ENCODE measurements around the gene TNP2.
"Not testable (repeated sequence)": the region's sequence is repeated elsewhere in the genome, so short reads cannot be mapped to it uniquely, and the experiment has no call there.

TNP2 gene

DNA sequence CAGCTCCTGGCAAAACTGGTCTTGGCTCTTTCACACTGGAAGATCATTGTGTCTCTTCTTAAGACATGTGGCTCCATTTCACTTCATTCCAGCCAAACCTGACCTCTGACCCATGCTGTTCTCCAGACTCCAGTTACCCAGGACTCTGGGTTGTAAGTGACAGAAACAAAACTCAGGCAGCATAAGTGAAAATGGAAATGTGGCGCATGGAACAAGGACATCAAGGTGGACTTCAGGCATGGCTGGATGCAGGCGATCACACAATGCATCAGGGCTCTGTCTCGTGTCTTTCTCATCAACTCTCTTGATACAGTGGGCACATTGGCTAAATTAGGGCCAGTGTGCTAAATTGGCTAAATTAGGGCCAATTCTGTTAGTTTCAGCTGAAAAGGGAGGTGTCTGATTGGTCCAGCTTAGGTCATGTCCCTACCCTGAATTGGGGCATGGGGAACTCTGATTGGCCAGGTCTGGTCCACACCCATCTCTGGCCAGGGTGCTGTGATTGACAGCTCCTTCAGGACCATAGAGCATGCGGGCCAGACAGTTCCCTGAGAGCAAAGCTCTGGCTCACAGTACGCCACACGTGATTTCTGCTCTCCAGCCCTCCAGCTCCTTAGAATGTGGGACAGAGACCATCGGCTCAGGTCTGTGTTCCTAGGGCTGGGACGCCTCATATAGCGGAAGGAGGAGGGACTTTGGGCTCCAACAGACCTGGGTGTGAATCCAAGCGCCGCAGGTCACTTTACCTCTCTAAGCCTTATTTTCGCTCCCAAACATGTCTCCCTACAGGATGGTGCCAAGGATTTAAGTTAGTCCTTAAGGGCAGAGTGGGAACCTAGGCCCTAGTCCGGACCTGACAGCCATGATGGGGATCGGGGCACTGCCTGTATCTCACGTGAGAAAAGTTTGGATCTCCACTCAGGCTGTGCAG is 30.6 kb downstream of the TNP2 start:
- no peak for DNase-seq

DNA sequence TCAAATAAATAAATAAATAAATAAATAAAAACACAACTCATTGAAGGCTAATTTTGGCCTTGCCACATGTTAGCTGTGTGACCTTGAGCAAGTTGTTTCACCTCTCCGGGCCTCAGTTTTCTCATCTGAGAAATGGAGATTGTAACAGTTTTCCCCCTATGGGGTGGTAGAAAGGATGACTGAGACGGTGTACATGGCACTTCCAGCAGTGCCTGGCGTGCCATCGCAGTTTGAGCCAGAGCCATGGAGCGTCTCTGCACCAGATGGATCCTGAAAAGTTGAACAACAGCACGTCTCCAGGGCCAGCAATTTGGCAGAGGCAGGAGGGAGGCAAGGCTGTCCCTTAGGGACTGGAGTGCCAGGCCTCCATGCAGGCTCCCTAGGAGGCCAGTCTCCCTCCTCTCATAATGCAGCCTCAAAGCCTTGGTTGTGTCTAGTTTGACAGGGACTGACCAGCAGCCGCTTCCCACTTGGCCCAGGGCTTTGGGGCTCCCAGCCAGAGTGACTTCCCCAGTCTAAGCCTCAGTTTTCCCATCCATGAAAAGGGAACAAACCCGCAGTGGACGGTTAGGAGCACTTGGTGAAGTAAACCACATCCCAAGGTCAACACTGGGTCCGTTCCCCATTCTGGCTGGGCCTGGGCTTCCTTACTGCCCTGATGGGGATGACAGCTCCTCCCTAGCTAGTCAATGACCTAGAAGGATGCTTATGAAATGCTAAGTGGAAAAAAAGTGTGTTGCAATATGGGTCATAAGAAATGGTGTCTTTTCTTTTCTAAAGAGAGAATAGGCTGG is 32.5 kb downstream of the TNP2 start:
- DNase-seq = no peak

DNA sequence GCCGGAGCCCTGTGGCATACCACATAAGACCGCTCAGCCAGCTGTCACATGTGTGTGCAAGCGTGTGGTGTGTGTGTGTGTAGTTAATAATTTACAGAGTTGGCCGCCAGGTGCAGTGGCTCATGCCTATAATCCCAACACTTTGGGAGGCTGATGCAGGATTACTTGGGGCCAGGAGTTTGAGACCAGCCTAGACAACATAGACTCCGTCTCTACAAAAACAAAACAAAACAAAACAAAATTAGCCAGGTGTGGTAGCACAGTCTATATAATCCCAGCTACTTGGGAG is 33.5 kb downstream of the TNP2 start:
- DNase-seq = peak; percentile 92

DNA sequence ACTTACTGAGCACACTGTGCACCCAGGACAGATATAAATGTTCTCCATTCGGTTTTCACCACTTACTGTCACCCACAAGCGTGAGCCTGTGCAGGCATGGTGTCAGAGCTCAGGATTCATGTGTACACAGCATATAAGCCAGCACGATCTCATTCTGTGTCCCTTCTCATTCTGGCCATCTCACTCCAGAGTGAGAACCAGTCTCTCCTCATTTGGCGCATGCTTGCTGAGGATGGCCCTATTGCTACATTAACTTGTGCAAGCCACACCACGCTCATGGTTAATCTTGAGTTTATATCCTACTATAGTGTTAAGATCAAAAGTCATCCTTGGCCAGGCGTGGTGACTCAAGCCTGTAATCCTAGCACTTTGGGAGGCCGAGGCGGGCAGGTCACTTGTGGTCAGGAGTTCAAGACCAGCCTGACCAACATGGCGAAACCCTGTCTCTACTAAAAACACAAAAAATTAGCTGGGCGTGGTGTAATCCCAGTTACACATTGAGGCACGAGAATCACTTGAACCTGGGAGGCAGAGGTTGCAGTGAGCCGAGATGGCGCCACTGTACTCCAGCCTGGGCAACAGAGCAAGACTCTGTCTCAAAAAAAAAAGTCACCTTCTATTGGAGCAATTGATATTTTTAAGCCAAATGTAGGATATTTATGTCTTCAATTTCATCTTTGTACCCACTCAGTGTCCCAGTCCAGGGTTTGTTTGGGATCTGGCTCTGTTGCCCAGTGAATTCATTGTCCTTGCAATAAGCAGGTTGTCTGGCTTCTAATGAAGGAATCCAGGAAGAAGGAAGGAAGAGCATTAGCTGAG is 34.0 kb downstream of the TNP2 start:
- DNase-seq = no peak

DNA sequence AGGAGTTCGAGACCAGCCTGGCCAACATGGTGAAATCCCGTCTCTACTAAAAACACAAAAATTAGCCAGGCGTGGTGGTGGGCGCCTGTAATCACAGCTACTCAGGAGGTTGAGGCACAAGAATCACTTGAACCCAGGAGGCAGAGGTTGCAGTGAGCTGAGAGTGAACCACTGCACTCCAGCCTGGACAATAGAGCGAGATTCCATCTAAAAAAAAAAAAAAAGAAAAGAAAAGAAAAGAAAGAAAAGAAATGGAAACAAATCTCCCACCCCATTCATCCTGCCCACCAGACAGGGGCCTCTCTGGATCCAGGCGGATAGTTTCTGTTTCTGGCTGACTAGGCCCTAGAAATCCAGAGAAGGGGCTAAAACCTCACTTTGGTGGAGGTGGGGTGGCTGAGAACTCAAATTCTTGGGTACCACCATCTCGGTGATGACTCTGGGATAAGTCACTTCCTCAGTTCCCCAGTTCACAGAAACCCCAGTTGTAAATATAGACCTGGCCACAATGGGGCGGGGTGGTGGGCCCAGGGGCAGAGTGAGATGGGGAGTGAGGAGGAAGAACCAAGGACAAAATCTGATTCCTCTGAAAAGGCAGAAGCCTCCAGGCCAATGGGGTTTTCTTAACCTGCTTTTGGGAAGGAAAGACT is 35.3 kb downstream of the TNP2 start:
- DNase-seq = no peak

DNA sequence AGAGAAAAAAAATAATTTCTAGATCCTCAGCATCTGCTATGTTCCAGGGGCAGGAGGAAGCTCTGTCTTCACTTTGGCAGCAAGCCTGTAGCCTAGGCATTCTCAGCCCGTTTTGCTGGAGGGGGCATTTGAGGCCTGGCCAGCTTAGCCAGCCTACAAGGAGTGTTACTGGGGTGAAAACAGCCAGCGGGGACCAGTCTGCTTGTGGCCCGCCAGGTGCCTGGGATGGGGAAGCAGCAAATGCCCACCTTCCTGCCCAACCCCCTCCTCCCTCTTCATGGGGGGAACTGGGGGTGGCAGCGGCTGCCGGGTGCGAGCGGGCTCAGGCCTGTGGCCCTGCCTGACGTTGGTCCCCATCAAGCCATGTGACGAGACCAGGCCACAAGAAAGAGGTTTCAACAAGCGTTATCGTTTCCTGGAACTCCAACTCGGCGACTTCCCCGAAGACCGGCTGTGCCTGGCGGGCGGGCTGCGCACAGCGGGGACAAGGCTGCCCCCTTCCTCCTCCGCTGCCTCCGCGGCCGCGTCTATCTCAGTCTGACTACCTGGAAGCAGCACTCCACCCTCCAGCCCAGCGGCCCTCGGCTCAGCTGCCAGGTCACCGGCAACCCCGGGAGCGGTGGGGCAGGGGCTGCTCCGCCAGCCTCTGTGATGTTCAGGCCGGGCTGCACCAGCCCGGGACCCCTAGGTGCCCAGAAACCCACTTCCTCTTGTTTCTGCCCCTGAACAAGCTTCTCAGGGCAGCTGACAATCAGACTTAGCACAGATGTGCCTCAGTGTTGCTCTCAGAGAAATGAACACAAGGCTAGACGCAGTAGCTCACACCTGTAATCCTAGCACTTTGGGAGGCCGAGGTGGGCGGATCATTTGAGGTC is 36.0 kb downstream of the TNP2 start:
- DNase-seq = no peak

DNA sequence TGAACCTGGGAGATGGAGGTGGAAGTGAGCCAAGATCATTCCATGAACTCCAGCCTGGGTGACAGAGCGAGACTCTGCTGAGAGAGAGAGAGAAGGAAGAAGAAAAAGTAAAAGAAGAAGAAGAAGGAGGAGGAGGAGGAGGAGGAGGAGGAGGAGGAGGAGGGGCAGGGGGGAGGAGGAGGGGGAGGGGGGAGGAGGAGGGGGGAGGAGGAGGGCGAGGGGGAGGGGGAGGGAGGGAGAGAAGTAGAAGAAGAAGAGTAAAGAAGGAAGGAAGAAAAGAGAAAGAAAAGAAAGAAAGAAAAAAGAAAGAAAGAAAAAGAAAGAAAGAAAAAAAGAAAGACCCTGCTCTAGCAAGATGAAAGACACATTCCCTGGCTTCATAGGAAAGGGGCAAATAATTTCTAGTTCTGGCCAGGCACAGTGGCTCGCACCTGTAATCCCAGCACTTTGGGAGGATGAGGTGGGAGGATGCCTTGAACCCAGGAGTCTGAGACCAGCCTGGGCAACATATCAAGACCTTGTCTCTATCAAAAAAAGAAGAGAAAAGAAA is 36.7 kb downstream of the TNP2 start:
- DNase-seq = no peak

DNA sequence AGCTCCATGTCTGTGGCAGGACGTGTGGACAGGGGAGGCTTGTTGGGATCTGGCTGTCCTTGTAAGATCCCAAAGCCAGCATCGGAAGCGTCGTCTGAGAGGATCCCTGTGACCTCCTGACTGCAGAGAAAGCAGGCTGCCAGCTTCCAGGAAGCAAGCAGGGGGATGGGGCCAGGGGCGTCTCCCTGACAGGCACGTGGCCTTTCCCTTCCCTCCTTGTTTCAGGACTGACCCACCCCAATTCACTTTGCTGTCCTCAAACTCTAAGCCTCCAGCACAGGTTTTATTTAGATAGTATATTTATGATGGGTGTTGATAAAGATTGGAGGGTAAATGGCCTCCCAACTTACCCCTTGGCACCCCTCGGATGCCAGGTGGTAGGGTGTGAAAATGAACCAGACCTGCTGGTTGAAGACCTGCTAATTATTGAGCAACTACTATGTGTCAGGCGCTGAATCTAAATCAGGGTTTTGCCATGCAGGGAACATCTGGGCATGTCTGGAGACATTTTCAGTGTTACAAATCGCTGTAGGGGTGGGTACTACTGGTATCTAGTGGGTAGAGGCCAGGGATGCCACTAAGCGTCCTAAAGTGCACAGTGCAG is 37.7 kb downstream of the TNP2 start:
- DNase-seq = no peak

DNA sequence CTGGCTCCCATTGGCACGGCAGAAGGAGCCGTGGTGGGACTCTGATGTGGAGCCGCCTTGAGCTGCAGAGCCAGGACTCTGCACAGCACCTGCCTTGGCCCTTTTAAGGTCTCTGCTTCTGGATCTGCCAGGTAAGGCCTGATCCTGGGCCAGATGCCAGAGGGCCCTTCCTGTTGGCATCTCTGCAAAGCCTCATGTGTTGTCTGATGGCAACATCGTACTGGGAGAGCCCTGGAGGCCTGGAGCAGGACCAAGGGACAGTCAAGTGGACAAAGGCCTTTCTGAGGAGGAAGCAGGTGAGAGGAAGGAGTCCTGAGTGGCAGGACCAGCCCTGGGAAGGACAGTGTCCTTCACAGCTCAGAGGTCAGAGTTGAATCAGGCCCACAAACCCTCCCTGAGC is 39.2 kb downstream of the TNP2 start:
- no peak for DNase-seq

DNA sequence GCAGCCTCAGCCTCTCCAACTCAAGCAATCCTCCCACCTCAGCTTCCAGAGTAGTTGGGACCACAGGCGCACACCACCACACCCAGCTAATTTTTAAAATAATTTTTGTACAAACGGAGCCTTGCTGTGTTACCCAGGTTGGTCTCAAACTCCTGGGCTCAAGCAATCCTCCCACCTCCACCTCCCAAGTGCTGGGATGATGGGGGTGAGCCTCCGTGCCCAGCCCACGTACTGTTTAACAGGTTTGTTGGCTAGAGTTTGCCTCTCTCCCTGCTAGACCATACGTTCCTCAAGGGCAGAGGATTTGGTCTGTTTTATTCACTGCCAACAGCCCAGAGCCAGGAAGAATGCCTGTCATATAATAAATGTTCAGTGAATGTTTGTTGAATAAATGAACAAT is 39.7 kb downstream of the TNP2 start:
- DNase-seq = no peak

DNA sequence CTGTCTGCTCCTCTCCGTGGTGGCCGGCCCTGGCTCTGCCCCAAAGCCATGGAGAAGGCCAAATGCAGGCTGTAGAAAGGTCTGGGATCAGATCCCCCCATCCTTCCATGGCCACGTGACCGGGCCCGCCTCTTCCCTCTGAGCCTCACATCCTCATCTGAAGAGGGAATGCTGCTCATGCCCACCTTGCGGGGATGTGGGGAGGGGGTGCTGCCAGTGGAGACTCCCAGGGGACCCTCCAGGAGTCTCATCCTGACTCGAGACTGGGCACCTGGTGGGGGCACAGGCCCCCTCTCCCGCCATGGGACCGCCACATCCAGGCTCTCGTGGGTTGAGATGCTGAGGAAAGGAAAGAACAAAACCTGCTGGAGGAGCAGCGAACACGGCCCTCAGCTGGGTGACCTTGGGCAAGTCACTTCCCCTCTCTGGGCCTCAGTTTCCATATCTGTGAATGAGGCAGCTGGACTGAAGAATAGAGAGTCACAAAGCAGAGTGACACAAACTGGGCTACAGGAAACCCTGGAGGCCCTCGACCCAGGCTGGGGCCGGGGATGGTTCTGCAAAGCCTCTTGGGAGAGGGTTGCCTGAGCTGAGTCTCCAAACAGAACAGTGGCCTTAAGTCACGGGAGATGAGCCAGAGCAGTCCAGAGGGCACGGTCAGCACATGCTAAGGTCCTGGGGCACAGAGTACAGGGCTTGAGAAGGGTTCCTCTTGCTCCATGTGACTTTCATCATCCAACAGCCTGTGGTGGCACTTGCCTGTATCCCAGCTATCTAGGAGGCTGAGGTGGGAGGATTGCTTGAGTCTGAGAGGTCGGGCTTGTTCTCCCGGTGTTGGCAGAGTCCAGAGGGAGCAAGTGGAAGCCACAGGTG is 43.2 kb downstream of the TNP2 start:
- no peak for DNase-seq

DNA sequence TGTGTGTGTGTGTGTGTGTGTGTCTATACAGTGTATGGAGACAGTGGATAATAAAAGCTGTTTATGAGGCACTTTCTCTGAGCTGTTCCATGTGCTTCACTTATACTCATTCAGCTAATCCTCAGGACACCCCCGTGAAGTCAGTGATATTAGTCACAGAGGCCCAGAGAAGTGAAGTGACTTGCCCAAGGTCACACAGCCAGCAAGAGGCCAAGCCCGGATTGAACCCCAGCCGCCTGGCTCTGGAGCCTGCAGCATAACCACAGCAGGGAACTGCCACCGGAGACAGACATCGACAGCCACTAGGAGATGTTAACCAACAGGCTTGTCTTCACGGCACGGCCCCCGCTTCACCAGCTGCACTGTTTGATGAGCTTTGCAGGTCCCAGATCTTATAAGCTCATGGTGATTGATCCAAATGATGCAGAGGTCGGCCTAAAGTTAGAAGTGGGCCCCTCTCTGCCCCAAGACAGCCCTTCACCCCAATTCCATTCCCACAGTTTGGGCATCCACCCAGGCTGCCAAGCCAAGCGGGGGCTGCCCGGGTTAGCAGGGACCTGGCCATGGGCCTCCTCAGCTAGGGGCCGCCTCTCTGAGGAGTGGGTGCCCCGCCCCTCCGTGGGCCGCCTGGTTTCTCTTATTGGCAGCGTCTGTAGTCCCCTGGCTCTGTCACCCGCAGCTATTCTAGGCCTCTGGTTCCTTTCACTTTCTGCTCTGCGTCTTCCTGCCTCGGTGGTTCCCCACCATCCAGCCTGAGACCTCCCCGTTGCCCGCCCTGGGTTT is 44.0 kb downstream of the TNP2 start:
- no peak for DNase-seq

DNA sequence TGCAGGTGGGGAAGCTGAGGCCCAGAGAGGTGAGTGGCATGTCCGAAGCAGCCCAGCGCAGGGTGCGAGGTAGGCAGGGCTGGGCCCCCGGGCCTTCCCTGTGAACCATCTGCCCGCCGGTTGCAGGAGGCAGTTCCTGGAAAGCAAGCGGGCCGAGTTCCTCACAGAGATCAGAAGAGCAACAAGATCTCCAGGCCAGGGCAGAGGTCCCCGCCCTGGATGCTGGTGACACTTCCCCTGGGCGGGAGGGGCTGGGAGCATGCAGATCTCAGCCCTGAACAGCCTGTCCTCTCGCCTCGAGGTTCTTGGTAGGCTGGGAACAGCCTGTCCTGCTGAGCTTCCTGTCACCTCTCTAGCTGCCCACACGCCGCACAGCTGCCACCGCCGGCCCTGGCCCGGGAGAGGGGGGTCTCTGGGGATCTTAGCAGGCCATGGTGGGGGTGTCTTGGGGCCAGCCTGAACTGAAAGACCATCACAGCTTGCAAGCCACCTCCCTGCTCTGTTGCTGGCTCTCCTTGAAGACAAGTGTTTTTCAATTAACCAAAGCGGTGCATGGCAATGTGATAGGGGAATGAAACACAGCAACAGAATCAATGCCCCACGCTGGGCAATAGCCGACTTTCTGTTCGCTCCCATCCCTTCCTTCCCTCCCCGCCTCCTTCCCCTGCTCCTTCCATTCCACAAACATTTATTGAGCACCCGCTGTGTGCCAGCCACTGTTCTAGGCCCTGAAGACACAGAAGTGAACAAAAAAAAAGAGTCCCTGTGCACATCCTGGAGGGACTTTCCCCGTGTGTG is 44.8 kb downstream of the TNP2 start:
- peak; percentile 65 for DNase-seq

DNA sequence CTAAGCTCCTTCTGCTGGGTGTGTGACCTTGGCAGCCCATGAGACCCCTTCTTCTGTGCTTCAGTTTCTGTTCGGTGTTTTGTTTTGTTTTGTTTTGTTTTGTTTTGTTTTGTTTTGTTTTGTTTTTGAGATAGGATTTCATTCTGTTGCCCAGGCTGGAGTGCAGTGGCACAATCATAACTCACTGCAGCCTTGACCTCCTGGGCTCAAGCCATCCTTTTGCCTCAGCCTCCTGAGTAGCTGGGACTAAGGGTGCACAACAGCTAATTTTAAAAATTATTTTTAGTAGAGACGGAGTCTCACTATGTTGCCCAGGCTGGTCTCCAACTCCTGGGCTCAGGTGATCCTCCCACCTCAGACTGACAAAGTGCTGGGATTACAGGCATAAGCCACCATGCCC is 48.6 kb downstream of the TNP2 start:
- not testable (repeated sequence) for DNase-seq

DNA sequence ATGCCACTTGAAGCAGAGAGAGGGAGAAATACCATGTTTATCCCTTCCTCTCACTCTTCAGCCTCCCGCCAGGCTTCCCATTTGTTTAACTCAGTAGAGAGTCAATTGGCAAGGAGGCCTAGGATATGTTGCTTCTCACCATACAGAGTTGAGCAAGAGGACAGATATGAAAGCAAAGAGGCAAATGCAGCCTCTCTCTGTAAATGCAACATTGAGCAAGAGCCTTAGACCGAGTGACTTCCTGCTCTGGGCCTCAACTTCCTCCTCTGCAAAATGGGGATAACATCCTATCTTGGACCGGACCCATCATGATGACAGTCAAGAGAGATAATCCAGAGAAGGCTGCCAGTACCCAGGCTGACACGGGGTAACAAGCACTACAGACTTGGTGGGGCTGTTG is 49.9 kb downstream of the TNP2 start:
- DNase-seq = no peak

DNA sequence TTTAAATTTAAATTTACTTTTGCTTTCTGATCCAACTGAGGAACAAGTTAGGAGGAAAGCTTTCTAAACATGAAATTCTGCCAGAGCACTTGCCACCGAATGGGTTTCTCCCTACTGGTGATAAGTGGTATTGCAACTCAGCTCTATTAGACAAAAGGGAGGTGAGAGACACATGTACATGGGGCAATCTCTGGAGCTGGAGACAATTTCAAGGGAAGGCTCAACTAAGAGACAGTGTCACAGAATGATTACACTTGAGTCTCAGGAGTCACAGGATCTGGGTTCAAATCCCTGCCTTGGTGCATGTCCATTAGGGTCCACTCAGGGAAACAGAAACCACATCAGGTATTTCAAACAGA is 50.5 kb downstream of the TNP2 start:
- peak; percentile 40 for DNase-seq

Measured in DMS53 (cell line).